Stimulated activated CD8-positive, alpha-beta memory T cell treated with anti-CD3 and anti-CD28 coated beads, Interleukin-12 subunit alpha, Interleukin-12 subunit beta, amount 100 ng/mL, for 1 hour (primary cell): ENCODE measurements around the gene RHOB.
"Not testable (repeated sequence)": the region's sequence is repeated elsewhere in the genome, so short reads cannot be mapped to it uniquely, and the experiment has no call there.

Source experiments
- DNase-seq: peaks from one replicate; pipeline ENCODE4 v3.0.0-alpha.2; 2020; ENCODE audit warnings: low read depth

Gene RHOB

GRCh38 chr2:20454036-20454981, 7.4 kb downstream of the RHOB start:
- no peak for DNase-seq

- no peak for DNase-seq
Measured at GRCh38 chr2:20455076-20455587, 8.3 kb downstream of the RHOB start.

GRCh38 chr2:20456116-20456571, 9.3 kb downstream of the RHOB start:
- no peak for DNase-seq

GRCh38 chr2:20456636-20457426, 10.0 kb downstream of the RHOB start:
- DNase-seq: no peak

- no peak for DNase-seq
Measured at GRCh38 chr2:20457661-20458630, 11.1 kb downstream of the RHOB start.

- DNase-seq: not testable (repeated sequence)
Measured at GRCh38 chr2:20458737-20459484, 12.0 kb downstream of the RHOB start.

GRCh38 chr2:20465716-20466394, 19.0 kb downstream of the RHOB start:
- no peak for DNase-seq

GRCh38 chr2:20467789-20468548, 21.1 kb downstream of the RHOB start:
- DNase-seq: no peak

- DNase-seq: no peak
Measured at GRCh38 chr2:20468549-20469500, 22.0 kb downstream of the RHOB start.

GRCh38 chr2:20469595-20469994, 22.7 kb downstream of the RHOB start:
- no peak for DNase-seq

GRCh38 chr2:20470211-20470610, 23.3 kb downstream of the RHOB start:
- no peak for DNase-seq

- DNase-seq: no peak
Measured at GRCh38 chr2:20471148-20471547, 24.3 kb downstream of the RHOB start.

GRCh38 chr2:20471902-20472559, 25.2 kb downstream of the RHOB start:
- no peak for DNase-seq

GRCh38 chr2:20472569-20472968, 25.7 kb downstream of the RHOB start:
- no peak for DNase-seq

- DNase-seq: no peak
Measured at GRCh38 chr2:20473128-20473527, 26.3 kb downstream of the RHOB start.

GRCh38 chr2:20474757-20475566, 28.1 kb downstream of the RHOB start:
- no peak for DNase-seq

- DNase-seq: no peak
Measured at GRCh38 chr2:20475567-20475952, 28.7 kb downstream of the RHOB start.
